Measurements from ENCODE around the gene FYN. TPM values are rescaled to one million over a fixed set of nuclear protein-coding genes. Genes with fewer than 3 reads are reported as not detected.
A peak's percentile ranks its signal among the peaks of the same experiment; 100 is the strongest.

The FYN gene
- total RNA-seq, 2 donors from 2014 or later, result 78.9 to 98.7 TPM

DNA sequence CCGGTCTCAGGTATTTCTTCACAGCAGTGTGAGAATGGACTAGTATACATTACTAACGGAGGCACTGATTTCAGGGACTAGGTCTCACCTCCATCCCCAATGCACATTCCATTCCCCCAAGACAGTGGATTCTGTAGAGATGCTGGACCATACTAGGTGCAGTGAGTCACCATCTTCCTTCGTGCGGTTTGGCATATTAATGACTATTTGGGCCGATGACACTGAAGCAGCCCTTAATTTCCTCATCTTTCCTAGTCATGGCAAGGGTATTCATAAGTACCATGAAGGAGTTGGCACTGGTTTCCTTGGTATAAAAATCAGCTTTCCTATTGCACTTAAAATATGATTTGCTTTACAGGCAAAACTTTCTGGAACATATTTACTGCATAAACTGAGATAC, 146.2 kb downstream of the FYN start:
- Histone ChIP-seq H3K36me3 (no peaks in the 10 kb centered on the region), H3K9me3 (no peaks in the 10 kb centered on the region), H3K27ac (no peak overlapping the region), H3K4me3 (no peak overlapping the region), H3K4me1 (peaks cover 0 to 66% of the 10 kb centered on the region in 2 donors), H3K27me3 (no peaks in the 10 kb centered on the region)
- TF ChIP-seq, protein P1, sequence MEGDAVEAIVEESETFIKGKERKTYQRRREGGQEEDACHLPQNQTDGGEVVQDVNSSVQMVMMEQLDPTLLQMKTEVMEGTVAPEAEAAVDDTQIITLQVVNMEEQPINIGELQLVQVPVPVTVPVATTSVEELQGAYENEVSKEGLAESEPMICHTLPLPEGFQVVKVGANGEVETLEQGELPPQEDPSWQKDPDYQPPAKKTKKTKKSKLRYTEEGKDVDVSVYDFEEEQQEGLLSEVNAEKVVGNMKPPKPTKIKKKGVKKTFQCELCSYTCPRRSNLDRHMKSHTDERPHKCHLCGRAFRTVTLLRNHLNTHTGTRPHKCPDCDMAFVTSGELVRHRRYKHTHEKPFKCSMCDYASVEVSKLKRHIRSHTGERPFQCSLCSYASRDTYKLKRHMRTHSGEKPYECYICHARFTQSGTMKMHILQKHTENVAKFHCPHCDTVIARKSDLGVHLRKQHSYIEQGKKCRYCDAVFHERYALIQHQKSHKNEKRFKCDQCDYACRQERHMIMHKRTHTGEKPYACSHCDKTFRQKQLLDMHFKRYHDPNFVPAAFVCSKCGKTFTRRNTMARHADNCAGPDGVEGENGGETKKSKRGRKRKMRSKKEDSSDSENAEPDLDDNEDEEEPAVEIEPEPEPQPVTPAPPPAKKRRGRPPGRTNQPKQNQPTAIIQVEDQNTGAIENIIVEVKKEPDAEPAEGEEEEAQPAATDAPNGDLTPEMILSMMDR (IDR thresholded peaks at IDR 0.05), result no peak
- DNase-seq (ENCODE audit: low spot score), result no peak

DNA sequence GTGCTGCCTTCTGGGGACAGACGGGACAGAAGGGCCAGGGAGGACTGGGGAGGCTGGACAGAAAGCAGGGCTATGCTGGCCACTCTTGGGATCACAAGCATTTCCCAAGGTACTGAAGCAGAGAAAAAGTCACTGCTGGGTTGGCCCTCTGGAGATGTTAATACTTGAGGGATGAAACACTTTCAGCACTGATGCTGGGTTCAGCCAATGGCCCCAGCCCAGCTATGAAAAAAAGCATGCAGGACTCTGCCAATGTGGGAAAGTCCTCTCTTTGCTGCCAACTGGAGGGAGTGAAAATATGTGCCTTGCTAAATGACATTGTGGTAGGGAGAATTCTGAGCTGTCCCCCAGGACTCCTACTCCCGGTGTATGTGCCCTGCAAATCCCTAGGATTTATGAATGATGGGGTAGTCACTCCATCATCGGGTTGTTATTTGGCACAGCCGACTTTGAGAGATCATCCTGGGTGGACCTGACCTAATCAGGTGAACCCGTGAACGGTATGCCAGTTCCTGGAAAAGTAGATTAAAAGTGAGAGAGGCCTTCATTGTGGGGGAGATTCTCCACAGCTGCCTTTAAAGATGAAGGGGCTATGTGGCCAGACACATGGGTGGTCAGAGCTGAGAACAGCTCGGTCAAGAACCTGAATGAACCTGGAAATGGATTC, 147.7 kb downstream of the FYN start:
- no peaks in the 10 kb centered on the region for H3K27me3 ChIP-seq
- no peaks in the 10 kb centered on the region for H3K36me3 ChIP-seq
- TF ChIP-seq, protein P1 (IDR thresholded peaks at IDR 0.05), result no peak
- no peak overlapping the region for H3K4me3 ChIP-seq
- peak; percentile 74 for DNase-seq (ENCODE audit: low spot score)
- no peaks in the 10 kb centered on the region for H3K9me3 ChIP-seq
- H3K4me1 ChIP-seq, result peaks cover 0 to 64% of the 10 kb centered on the region in 2 donors
- peak overlapping the region in 1 of 2 donors; percentile 43 for H3K27ac ChIP-seq

DNA sequence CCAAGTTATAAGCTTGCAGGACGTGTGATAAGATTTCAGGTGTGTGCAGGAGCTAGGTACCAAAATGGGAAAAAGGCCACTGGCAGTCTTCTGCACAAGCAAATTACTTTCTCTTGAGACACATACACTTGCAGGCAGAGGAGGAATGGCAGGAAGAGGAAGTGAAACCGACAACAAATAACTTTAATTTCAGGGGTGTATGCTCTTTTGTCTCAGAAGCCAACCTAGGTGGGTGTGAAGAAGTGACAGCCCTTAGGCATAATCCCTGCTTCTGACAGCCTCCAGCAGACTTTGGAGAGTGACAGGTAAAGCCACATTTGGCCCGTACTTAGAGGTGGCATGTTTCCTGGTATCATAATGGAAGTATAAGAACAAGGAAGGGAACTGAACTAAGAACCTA, 148.7 kb downstream of the FYN start:
- H3K27me3 ChIP-seq, result no peaks in the 10 kb centered on the region
- no peaks in the 10 kb centered on the region for H3K9me3 ChIP-seq
- no peak overlapping the region for H3K27ac ChIP-seq
- H3K36me3 ChIP-seq, result peaks cover 5% of the 10 kb centered on the region
- DNase-seq (ENCODE audit: low spot score), result no peak
- peaks cover 0 to 56% of the 10 kb centered on the region in 2 donors for H3K4me1 ChIP-seq
- TF ChIP-seq, protein P1 (IDR thresholded peaks at IDR 0.05), result no peak
- H3K4me3 ChIP-seq, result no peak overlapping the region

DNA sequence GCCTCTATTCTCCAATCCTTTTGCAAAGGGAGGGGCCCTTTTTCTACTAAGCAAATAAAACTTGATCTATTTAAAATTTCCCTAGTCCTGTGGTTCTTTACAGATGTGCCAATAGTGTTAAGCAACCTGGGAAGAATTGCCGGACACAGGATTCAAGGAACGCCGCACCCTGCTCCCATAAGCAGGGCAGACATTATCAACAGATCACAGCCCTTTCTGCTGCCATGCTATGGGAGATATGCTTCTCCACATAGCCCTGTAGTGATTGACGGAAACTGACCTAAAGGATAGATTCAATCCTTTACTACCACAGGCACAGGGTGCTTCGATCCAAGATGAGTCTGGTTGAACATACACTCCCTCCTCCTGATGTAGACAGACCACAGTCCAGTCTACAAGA, 149.2 kb downstream of the FYN start:
- H3K27ac ChIP-seq, result no peak overlapping the region
- TF ChIP-seq, protein P1 (IDR thresholded peaks at IDR 0.05), result no peak
- H3K36me3 ChIP-seq, result peaks cover 9% of the 10 kb centered on the region
- no peaks in the 10 kb centered on the region for H3K27me3 ChIP-seq
- H3K9me3 ChIP-seq, result no peaks in the 10 kb centered on the region
- H3K4me1 ChIP-seq, result peaks cover 0 to 56% of the 10 kb centered on the region in 2 donors
- H3K4me3 ChIP-seq, result no peak overlapping the region
- no peak for DNase-seq (ENCODE audit: low spot score)

DNA sequence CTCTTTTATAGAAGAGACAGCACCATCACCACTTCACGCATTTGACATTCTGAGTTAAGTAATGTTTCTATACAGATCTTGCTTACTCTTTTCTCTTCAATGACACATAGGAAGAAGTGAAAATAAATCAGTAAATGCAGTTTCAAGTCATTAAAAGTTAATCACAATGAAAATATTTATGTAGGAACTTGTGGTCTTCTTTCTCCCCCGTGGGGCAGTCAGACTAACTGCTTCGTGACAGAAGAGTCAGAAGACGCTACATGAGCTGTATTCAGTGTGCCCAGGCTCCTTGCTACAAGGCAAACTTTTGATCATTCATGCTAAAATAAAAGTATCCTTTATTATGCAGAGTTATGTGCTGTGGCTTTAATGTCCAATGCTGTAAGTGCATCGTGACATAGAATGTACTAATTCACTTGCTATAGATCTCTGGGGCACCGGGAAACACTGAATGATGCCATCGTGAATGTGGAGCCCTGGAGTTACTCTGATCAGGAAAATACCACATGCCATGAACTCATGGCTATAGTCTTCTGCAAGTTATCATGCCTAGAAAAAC, 149.8 kb downstream of the FYN start:
- Histone ChIP-seq H3K27ac (no peak overlapping the region), H3K4me1 (peaks cover 0 to 56% of the 10 kb centered on the region in 2 donors), H3K9me3 (no peaks in the 10 kb centered on the region), H3K4me3 (no peak overlapping the region), H3K36me3 (peaks cover 15% of the 10 kb centered on the region), H3K27me3 (no peaks in the 10 kb centered on the region)
- TF ChIP-seq, protein P1 (IDR thresholded peaks at IDR 0.05), result no peak
- DNase-seq (ENCODE audit: low spot score), result no peak
